ENCODE results near the gene SIM1. TPM values are rescaled to one million over a fixed set of nuclear protein-coding genes. Genes with fewer than 3 reads are reported as not detected.

SIM1 gene
- total and polyA plus RNA-seq, 9 donors = 0.37 to 5.5 (median 2.9) TPM

DNA sequence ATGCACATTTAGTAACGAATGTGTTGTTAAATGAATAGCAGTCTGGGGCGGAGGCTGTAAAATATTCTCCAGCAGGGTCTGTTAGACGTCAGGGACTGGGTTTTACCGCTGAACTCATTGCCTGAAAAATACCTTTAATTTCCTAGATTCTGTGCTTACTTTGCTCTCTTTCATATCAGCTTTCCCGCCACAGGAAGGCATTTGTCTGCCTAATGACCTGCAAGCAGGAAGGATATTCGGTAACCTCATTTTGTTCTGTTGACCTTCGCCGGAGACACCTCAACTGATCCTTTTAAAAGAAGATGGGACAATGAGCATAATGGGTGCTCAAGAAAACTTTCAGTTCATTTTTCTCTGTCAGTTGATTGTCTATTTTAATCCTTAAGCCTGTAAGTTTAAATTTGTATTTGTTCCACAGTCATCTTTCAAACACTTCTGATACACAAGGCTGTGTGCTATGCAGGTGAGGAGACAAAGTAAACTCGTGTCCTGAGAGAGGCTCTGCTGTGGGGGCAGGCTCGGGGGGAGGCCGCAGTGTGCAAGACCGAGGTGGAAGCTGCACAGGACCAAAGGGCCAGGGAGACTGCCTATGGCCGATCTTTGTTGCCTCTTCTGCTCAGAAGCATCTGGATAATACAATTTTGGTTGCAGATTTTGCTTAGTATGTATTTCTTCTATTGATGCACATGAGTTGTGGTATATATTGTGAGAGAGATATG is 27.4 kb upstream of the SIM1 start:
- Histone ChIP-seq H3K4me3 (ENCODE audit: low read length) (no peak overlapping the region), H3K27ac (ENCODE audit: low read length) (no peak overlapping the region), H3K27me3 (ENCODE audit: control insufficient read depth, insufficient read depth, low read length) (no peaks in the 10 kb centered on the region), H3K36me3 (ENCODE audit: control insufficient read depth, insufficient read depth, low read length) (no peaks in the 10 kb centered on the region), H3K9me3 (replicated peaks; ENCODE audit: control insufficient read depth, low read depth, low read length) (no peaks in the 10 kb centered on the region), H3K4me1 (ENCODE audit: control insufficient read depth, insufficient read depth, low read length) (no peaks in the 10 kb centered on the region)
- no peak for DNase-seq
- WGBS (ENCODE audit: insufficient coverage) = 40% methylated on average over 8 of the region's 13 CpGs

DNA sequence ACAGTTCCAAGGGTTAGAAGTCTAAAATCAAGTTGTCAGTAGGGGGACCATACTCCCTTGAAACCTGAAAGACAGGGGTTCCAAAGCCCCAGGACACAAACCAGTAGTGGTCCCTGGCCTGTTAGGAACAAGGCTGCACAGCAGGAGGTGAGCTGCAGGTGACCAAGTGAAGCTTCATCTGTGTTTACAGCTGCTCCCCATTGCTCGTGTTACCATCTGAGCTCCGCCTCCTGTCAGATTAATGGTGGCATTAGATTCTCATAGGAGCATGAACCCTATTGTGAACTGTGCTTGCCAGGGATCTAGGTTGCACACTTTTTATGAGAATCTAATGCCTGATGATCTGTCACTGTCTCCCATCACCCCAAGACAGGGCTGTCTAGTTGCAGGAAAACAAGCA is 25.3 kb upstream of the SIM1 start:
- H3K4me3 ChIP-seq (ENCODE audit: low read length) = no peak overlapping the region
- no peaks in the 10 kb centered on the region for H3K9me3 ChIP-seq (replicated peaks; ENCODE audit: control insufficient read depth, low read depth, low read length)
- H3K27me3 ChIP-seq (ENCODE audit: control insufficient read depth, insufficient read depth, low read length) = no peaks in the 10 kb centered on the region
- H3K27ac ChIP-seq (ENCODE audit: low read length) = no peak overlapping the region
- H3K4me1 ChIP-seq (ENCODE audit: control insufficient read depth, insufficient read depth, low read length) = no peaks in the 10 kb centered on the region
- no peaks in the 10 kb centered on the region for H3K36me3 ChIP-seq (ENCODE audit: control insufficient read depth, insufficient read depth, low read length)
- no peak for DNase-seq
- WGBS (ENCODE audit: insufficient coverage) = no CpG with 5 or more reads among the region's 2 CpGs

DNA sequence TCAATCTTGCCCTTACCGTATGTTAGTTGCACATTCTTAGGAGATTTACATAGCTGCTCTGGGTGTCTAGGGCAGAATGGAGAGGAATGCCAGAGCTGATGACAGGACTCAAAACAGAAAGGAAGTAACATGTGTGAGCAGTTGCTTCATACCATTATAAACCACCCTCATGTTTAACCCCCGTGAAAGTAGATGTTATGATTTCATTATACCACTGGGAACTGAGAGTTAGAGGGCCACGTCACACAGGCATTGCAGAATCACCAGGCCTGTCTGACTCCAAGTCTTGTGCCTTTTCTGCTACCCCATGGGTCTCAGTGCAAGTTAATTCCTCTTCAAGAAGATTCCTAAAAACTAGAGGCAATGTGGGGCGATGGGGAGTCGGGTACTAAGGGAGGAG is 23.5 kb upstream of the SIM1 start:
- H3K9me3 ChIP-seq (replicated peaks; ENCODE audit: control insufficient read depth, low read depth, low read length) = no peaks in the 10 kb centered on the region
- H3K27ac ChIP-seq (ENCODE audit: low read length) = no peak overlapping the region
- no peak overlapping the region for H3K4me3 ChIP-seq (ENCODE audit: low read length)
- no CpG with 5 or more reads among the region's 5 CpGs for WGBS (ENCODE audit: insufficient coverage)
- no peak for DNase-seq
- no peaks in the 10 kb centered on the region for H3K4me1 ChIP-seq (ENCODE audit: control insufficient read depth, insufficient read depth, low read length)
- H3K36me3 ChIP-seq (ENCODE audit: control insufficient read depth, insufficient read depth, low read length) = no peaks in the 10 kb centered on the region
- no peaks in the 10 kb centered on the region for H3K27me3 ChIP-seq (ENCODE audit: control insufficient read depth, insufficient read depth, low read length)

DNA sequence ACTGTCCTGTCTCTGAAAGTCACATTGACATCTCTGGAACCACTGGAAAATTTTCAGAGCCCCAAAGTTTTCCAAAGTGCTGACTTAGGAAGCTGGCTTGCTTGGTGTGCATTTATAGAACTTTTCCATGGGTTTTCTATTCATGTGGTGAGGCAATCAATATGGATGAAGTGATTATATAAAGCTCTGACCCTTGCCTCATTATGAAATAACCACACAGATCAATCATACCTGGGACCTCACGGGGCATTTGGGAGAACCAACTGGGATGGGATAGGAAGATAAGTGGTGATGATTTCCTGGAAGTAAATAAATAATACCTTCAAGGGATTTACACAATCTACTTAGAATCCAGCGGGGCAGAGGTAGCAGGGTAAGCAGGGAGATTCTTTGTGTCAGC is 22.9 kb upstream of the SIM1 start:
- no peak for DNase-seq
- no peaks in the 10 kb centered on the region for H3K9me3 ChIP-seq (replicated peaks; ENCODE audit: control insufficient read depth, low read depth, low read length)
- H3K27me3 ChIP-seq (ENCODE audit: control insufficient read depth, insufficient read depth, low read length) = no peaks in the 10 kb centered on the region
- no peak overlapping the region for H3K27ac ChIP-seq (ENCODE audit: low read length)
- WGBS (ENCODE audit: insufficient coverage) = no CpG with 5 or more reads among the region's 2 CpGs
- H3K4me1 ChIP-seq (ENCODE audit: control insufficient read depth, insufficient read depth, low read length) = no peaks in the 10 kb centered on the region
- H3K36me3 ChIP-seq (ENCODE audit: control insufficient read depth, insufficient read depth, low read length) = no peaks in the 10 kb centered on the region
- no peak overlapping the region for H3K4me3 ChIP-seq (ENCODE audit: low read length)

DNA sequence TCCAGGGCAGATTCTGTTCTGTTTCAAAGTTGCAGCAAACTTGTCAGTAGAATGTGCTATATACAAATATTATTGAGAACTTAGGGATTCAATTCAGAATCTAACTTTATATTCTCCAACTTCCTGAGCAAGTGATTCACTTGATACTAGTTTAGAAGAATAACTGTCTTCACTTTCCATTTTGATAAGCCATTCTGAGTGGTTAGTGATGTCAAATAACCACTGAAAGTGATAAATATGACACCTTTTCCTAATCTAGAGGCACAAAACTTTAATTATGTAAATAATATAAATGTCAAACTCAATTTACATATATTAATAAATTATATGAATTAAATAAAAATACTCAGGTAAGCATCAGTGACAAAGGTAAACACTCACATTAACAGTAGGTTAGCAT is 20.5 kb upstream of the SIM1 start:
- Histone ChIP-seq H3K36me3 (ENCODE audit: control insufficient read depth, insufficient read depth, low read length) (no peaks in the 10 kb centered on the region), H3K9me3 (replicated peaks; ENCODE audit: control insufficient read depth, low read depth, low read length) (no peaks in the 10 kb centered on the region), H3K27me3 (ENCODE audit: control insufficient read depth, insufficient read depth, low read length) (no peaks in the 10 kb centered on the region), H3K27ac (ENCODE audit: low read length) (no peak overlapping the region), H3K4me1 (ENCODE audit: control insufficient read depth, insufficient read depth, low read length) (no peaks in the 10 kb centered on the region), H3K4me3 (ENCODE audit: low read length) (no peak overlapping the region)
- DNase-seq = no peak

DNA sequence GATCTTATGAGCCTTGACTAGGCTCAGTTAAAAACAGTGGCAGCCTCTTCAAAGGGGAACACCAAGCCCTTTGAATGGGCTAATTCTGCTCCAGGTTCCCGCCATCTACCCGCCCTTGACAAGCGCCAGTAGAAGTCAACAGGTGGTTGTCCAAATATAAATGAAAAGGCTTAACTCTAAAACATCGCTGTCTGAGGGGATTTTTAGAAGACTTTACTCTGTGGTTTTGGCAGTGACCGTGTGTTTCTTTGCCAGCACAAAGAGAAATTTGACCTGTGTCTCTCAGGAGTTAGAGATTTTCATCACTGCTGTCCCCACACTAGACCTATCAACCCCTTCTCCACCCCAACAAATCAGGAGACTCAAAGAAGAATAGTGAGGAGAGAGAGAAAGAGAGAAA is 19.8 kb upstream of the SIM1 start:
- Histone ChIP-seq H3K9me3 (replicated peaks; ENCODE audit: control insufficient read depth, low read depth, low read length) (no peaks in the 10 kb centered on the region), H3K27me3 (ENCODE audit: control insufficient read depth, insufficient read depth, low read length) (no peaks in the 10 kb centered on the region), H3K27ac (ENCODE audit: low read length) (no peak overlapping the region), H3K4me3 (ENCODE audit: low read length) (no peak overlapping the region), H3K36me3 (ENCODE audit: control insufficient read depth, insufficient read depth, low read length) (no peaks in the 10 kb centered on the region), H3K4me1 (ENCODE audit: control insufficient read depth, insufficient read depth, low read length) (no peaks in the 10 kb centered on the region)
- DNase-seq = peak; percentile 20
- 20% methylated on average over 1 of the region's 5 CpGs for WGBS (ENCODE audit: insufficient coverage)

DNA sequence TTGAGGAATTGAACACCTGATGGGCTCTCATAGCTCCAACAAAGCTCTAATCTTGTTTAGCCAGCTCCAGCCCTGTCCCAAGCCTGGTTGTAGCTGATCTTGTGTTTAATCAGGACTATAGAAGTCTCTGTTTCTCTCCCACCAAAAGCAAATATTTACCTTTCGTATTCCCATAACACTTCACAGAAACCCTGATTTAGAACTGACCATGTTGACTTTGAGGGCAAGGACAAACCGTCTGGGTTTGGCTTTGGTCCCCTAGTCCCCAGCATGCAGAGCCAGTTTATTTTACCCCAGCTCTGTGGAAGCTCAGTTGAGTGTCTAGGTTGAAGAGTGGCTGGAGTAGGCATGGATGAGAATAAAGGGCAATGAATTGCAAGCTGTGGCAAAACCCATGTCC is 18.0 kb upstream of the SIM1 start:
- no peaks in the 10 kb centered on the region for H3K36me3 ChIP-seq (ENCODE audit: control insufficient read depth, insufficient read depth, low read length)
- WGBS (ENCODE audit: insufficient coverage) = no CpG with 5 or more reads among the region's 2 CpGs
- H3K9me3 ChIP-seq (replicated peaks; ENCODE audit: control insufficient read depth, low read depth, low read length) = no peaks in the 10 kb centered on the region
- no peak overlapping the region for H3K27ac ChIP-seq (ENCODE audit: low read length)
- no peaks in the 10 kb centered on the region for H3K27me3 ChIP-seq (ENCODE audit: control insufficient read depth, insufficient read depth, low read length)
- H3K4me1 ChIP-seq (ENCODE audit: control insufficient read depth, insufficient read depth, low read length) = no peaks in the 10 kb centered on the region
- H3K4me3 ChIP-seq (ENCODE audit: low read length) = no peak overlapping the region
- DNase-seq = no peak

DNA sequence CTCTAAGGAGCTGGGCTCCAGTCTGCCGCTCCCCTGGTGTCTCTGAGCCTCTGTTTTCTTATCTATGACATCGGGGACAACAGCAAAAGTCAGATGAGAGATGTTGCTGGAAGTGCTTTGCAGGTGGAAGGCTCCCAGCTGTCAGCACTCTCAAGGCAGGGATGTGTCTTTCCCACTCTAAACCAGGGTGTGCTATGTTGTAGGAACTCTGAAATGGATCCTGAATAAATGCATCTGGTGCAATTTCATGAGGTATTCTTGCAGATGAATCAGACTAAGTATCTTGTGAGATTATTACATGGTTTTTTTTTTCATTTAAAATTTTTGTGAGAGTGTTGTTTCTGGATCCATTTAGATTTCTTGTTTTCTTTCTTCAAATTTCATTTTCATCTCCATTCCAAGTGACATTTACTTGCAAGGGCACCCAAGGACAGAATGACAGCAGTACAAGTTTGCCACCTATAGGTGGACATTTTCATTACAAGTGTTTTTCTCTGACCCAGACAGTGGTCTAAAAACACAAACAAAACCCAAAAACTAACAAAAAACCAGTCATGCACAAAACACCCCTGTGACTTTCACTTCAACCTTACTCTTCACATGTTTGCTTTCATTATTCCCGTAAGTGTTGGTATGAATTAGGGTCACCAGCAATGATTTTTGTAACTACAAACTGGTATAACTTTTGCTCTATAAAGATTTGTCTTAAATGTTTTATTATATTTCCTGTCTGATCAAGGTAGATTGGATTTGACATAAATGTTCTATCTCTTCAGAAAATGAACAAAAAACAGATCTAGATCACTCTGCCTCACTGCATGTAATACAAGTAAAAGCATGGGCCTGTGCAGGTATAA is 14.7 kb upstream of the SIM1 start:
- DNase-seq = no peak
- WGBS (ENCODE audit: insufficient coverage) = 68% methylated on average over 2 of the region's 3 CpGs

DNA sequence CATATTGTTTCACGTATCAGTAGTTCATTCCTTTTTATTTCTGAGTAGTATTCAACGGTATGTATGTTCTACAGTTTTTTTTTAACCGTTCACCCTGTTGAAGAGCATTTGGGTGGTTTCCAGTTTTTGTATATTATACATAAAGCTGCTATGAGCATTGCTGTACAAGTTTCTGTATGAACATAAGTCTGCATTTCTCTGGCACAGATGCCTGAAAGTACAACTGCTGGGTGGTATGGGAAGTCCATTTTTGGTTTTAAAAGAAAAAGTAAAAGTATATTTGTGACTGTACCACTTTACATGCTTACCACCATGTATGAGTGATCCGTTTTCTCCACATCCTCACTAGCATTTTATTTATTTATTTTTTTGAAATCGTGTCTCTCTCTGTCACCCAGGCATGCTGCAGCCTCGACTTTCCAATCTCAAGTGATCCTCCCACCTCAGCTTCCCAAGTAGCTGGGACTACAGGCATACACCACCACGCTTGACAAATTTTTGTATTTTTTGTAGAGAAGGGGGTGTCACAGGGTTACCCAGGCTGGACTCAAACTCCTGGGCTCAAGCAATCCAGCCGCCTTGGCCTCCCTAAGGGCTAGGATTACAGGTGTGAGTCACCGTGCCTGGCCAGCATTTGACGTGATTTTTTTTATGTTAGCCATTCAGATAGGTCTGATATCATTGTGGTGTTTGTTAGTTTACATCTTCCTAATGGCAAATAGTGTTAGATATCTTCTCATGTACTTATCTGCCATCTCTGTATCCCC is 11.0 kb upstream of the SIM1 start:
- Histone ChIP-seq H3K36me3 (ENCODE audit: control insufficient read depth, insufficient read depth, low read length) (no peaks in the 10 kb centered on the region), H3K4me3 (ENCODE audit: low read length) (no peak overlapping the region), H3K4me1 (ENCODE audit: control insufficient read depth, insufficient read depth, low read length) (no peaks in the 10 kb centered on the region), H3K27me3 (ENCODE audit: control insufficient read depth, insufficient read depth, low read length) (peaks cover 13% of the 10 kb centered on the region), H3K9me3 (replicated peaks; ENCODE audit: control insufficient read depth, low read depth, low read length) (no peaks in the 10 kb centered on the region), H3K27ac (ENCODE audit: low read length) (no peak overlapping the region)
- no peak for DNase-seq
- 40% methylated on average over 1 of the region's 10 CpGs for WGBS (ENCODE audit: insufficient coverage)

More for the DNA sequence above, 14.7 kb upstream of the SIM1 start:
- no peak overlapping the region for H3K4me3 ChIP-seq (ENCODE audit: low read length)
- peaks cover 3% of the 10 kb centered on the region for H3K27me3 ChIP-seq (ENCODE audit: control insufficient read depth, insufficient read depth, low read length)
- H3K9me3 ChIP-seq (replicated peaks; ENCODE audit: control insufficient read depth, low read depth, low read length) = no peaks in the 10 kb centered on the region
- no peak overlapping the region for H3K27ac ChIP-seq (ENCODE audit: low read length)
- no peaks in the 10 kb centered on the region for H3K36me3 ChIP-seq (ENCODE audit: control insufficient read depth, insufficient read depth, low read length)
- H3K4me1 ChIP-seq (ENCODE audit: control insufficient read depth, insufficient read depth, low read length) = no peaks in the 10 kb centered on the region

DNA sequence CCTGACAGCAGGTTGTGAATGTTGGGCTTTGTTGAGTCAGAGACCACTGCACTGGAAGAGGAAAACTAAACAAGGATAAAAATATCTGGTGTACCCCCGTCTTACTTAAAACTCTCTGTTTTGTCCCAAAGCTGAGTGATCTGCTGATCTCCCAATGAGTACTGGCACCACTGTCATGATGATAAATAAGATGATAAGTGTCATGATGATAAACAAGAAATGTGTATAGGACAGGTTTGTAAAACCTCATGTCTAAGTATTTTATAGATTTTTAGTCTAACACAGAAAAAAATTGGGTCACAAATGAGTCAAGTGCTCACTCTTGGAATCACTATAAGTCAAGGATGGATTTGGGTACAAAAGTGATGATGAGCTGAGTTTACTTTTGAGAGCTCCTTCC is 8.5 kb upstream of the SIM1 start:
- H3K27me3 ChIP-seq (ENCODE audit: control insufficient read depth, insufficient read depth, low read length) = peaks cover 33% of the 10 kb centered on the region
- no CpG with 5 or more reads among the region's 1 CpG for WGBS (ENCODE audit: insufficient coverage)
- H3K36me3 ChIP-seq (ENCODE audit: control insufficient read depth, insufficient read depth, low read length) = no peaks in the 10 kb centered on the region
- H3K27ac ChIP-seq (ENCODE audit: low read length) = no peak overlapping the region
- no peak overlapping the region for H3K4me3 ChIP-seq (ENCODE audit: low read length)
- peaks cover 2% of the 10 kb centered on the region for H3K9me3 ChIP-seq (replicated peaks; ENCODE audit: control insufficient read depth, low read depth, low read length)
- no peak for DNase-seq
- H3K4me1 ChIP-seq (ENCODE audit: control insufficient read depth, insufficient read depth, low read length) = no peaks in the 10 kb centered on the region

All from muscle of leg (tissue), 11 donors.